ENCODE results near the gene HSPA9.
A peak's percentile ranks its signal among the peaks of the same experiment; 100 is the strongest.

Gene HSPA9

GRCh38 chr5:138563340-138564118 lies 11.7 kb downstream of the HSPA9 start:
- Histone ChIP-seq H3K9ac (no peak overlapping the region), H3K4me3 (ENCODE audit: low read depth, low read length) (no peak overlapping the region)

GRCh38 chr5:138560971-138561370 lies 14.2 kb downstream of the HSPA9 start:
- no peaks in the 10 kb centered on the region for H3K9me3 ChIP-seq (ENCODE audit: control insufficient read depth, low read length)
- no peak overlapping the region for H3K27ac ChIP-seq
- H3K4me2 ChIP-seq (ENCODE audit: low read length), result no peak overlapping the region
- H2AFZ ChIP-seq, result no peak overlapping the region
- H3K27me3 ChIP-seq (ENCODE audit: control insufficient read depth, insufficient read depth, low read length), result no peaks in the 10 kb centered on the region
- H3K36me3 ChIP-seq (ENCODE audit: control insufficient read depth, insufficient read depth, low read length), result no peaks in the 10 kb centered on the region
- H3K4me3 ChIP-seq (ENCODE audit: low read depth, low read length), result no peak overlapping the region
- no peak for TF ChIP-seq CTCF (IDR thresholded peaks at IDR 0.05)
- peaks cover 10% of the 10 kb centered on the region for H3K79me2 ChIP-seq
- H3K9ac ChIP-seq, result no peak overlapping the region
- peaks cover 4% of the 10 kb centered on the region for H3K4me1 ChIP-seq

More at GRCh38 chr5:138563340-138564118, 11.7 kb downstream of the HSPA9 start:
- H3K27me3 ChIP-seq (ENCODE audit: control insufficient read depth, insufficient read depth, low read length), result no peaks in the 10 kb centered on the region
- no peak overlapping the region for H2AFZ ChIP-seq
- H3K36me3 ChIP-seq (ENCODE audit: control insufficient read depth, insufficient read depth, low read length), result no peaks in the 10 kb centered on the region
- H3K4me2 ChIP-seq (ENCODE audit: low read length), result no peak overlapping the region
- TF ChIP-seq CTCF (IDR thresholded peaks at IDR 0.05), result no peak
- no peaks in the 10 kb centered on the region for H3K9me3 ChIP-seq (ENCODE audit: control insufficient read depth, low read length)
- H3K79me2 ChIP-seq, result peaks cover 18% of the 10 kb centered on the region
- peaks cover 4% of the 10 kb centered on the region for H3K4me1 ChIP-seq
- H3K27ac ChIP-seq, result no peak overlapping the region

GRCh38 chr5:138559937-138560336 lies 15.3 kb downstream of the HSPA9 start:
- H3K9me3 ChIP-seq (ENCODE audit: control insufficient read depth, low read length), result no peaks in the 10 kb centered on the region
- H3K4me3 ChIP-seq (ENCODE audit: low read depth, low read length), result no peak overlapping the region
- no peak overlapping the region for H2AFZ ChIP-seq
- no peaks in the 10 kb centered on the region for H3K27me3 ChIP-seq (ENCODE audit: control insufficient read depth, insufficient read depth, low read length)
- H3K9ac ChIP-seq, result no peak overlapping the region
- no peaks in the 10 kb centered on the region for H3K36me3 ChIP-seq (ENCODE audit: control insufficient read depth, insufficient read depth, low read length)
- no peak overlapping the region for H3K27ac ChIP-seq
- peaks cover 7% of the 10 kb centered on the region for H3K79me2 ChIP-seq
- H3K4me1 ChIP-seq, result peaks cover 4% of the 10 kb centered on the region
- TF ChIP-seq CTCF (IDR thresholded peaks at IDR 0.05), result no peak
- H3K4me2 ChIP-seq (ENCODE audit: low read length), result peak overlapping the region; percentile 34

GRCh38 chr5:138557677-138558076 lies 17.5 kb downstream of the HSPA9 start:
- H3K27ac ChIP-seq, result no peak overlapping the region
- H3K4me2 ChIP-seq (ENCODE audit: low read length), result no peak overlapping the region
- no peak for TF ChIP-seq CTCF (IDR thresholded peaks at IDR 0.05)
- H3K27me3 ChIP-seq (ENCODE audit: control insufficient read depth, insufficient read depth, low read length), result no peaks in the 10 kb centered on the region
- H3K4me3 ChIP-seq (ENCODE audit: low read depth, low read length), result no peak overlapping the region
- no peaks in the 10 kb centered on the region for H3K36me3 ChIP-seq (ENCODE audit: control insufficient read depth, insufficient read depth, low read length)
- no peak overlapping the region for H2AFZ ChIP-seq
- H3K79me2 ChIP-seq, result no peaks in the 10 kb centered on the region
- peaks cover 4% of the 10 kb centered on the region for H3K4me1 ChIP-seq
- no peak overlapping the region for H3K9ac ChIP-seq
- H3K9me3 ChIP-seq (ENCODE audit: control insufficient read depth, low read length), result no peaks in the 10 kb centered on the region

- Histone ChIP-seq H3K36me3 (ENCODE audit: control insufficient read depth, insufficient read depth, low read length) (no peaks in the 10 kb centered on the region), H3K4me2 (ENCODE audit: low read length) (no peak overlapping the region), H3K9me3 (ENCODE audit: control insufficient read depth, low read length) (no peaks in the 10 kb centered on the region), H3K4me3 (ENCODE audit: low read depth, low read length) (no peak overlapping the region), H3K27ac (no peak overlapping the region), H2AFZ (no peak overlapping the region), H3K27me3 (ENCODE audit: control insufficient read depth, insufficient read depth, low read length) (no peaks in the 10 kb centered on the region), H3K4me1 (peaks cover 3% of the 10 kb centered on the region), H3K79me2 (peaks cover 4% of the 10 kb centered on the region), H3K9ac (no peak overlapping the region)
- no peak for TF ChIP-seq CTCF (IDR thresholded peaks at IDR 0.05)
Observed at GRCh38 chr5:138554143-138554542, 21.1 kb downstream of the HSPA9 start.

Measured in parathyroid adenoma (tissue), 2 donors.